H1 (cell line): ENCODE results near the gene C19orf85. TPM values are rescaled to one million over a fixed set of nuclear protein-coding genes. Genes with fewer than 3 reads are reported as not detected.

Source experiments
- CTCF ChIA-PET: fragments of 300-600 bp; sonication (Branson Sonifier 250); formaldehyde crosslinking; loops from one replicate; lab custom pipeline; 2021; ENCODE audit not compliant: partially characterized antibody; lab: Charles Lee
- POLR2A ChIA-PET: fragments of 300-600 bp; sonication (Branson Sonifier 250); formaldehyde crosslinking; loops from one replicate; lab custom pipeline; 2021; ENCODE audit warnings: inconsistent platforms; ENCODE audit not compliant: partially characterized antibody; lab: Charles Lee
- DNase-seq, 2 experiments: peaks; one replicate each; pipeline versions ENCODE4 v3.0.0 to v3.0.0-alpha.2; 2010 to 2022; ENCODE audit warnings: low spot score in 2 of 2, low read depth in 1 of 2, mixed read lengths in 1 of 2
- FAIRE-seq: peaks from 2 replicates; lab custom pipeline; 2011; peaks lifted over from hg19 to GRCh38; lab: Jason Lieb, UNC
- H2AFZ ChIP-seq: 2 replicates; pipeline ENCODE4 v1.8.1; 2012; ENCODE audit warnings: low read length, inconsistent platforms
- H2AK5ac ChIP-seq: 2 replicates; pipeline ENCODE4 v1.6.1; 2013; ENCODE audit warnings: low read depth, low read length
- H2BK120ac ChIP-seq: replicated peaks from 2 replicates; pipeline ENCODE3; 2013; ENCODE audit warnings: low read depth, low read length, inconsistent platforms
- H2BK12ac ChIP-seq: 2 replicates; pipeline ENCODE4 v1.6.1; 2013; ENCODE audit warnings: low read depth, low read length
- H2BK15ac ChIP-seq: 2 replicates; pipeline ENCODE4 v1.6.1; 2013; ENCODE audit warnings: low read length
- H2BK20ac ChIP-seq: 2 replicates; pipeline ENCODE4 v1.6.1; 2013; ENCODE audit warnings: low read length
- H2BK5ac ChIP-seq: 2 replicates; pipeline ENCODE4 v1.6.1; 2013; ENCODE audit warnings: low read depth, low read length
- H3K14ac ChIP-seq: 2 replicates; pipeline ENCODE4 v1.6.1; 2013; ENCODE audit warnings: inconsistent platforms; ENCODE audit not compliant: insufficient read length
- H3K18ac ChIP-seq: 2 replicates; pipeline ENCODE4 v1.6.1; 2013; ENCODE audit warnings: low read length; ENCODE audit errors: extremely low read depth
- H3K23ac ChIP-seq: 2 replicates; pipeline ENCODE4 v1.6.1; 2013; ENCODE audit warnings: inconsistent platforms; ENCODE audit not compliant: insufficient read length
- H3K23me2 ChIP-seq: 2 replicates; pipeline ENCODE4 v1.6.1; 2013; ENCODE audit warnings: low read depth, low read length
- H3K27ac ChIP-seq: 2 replicates; pipeline ENCODE4 v1.6.1; 2011; ENCODE audit warnings: low read depth, low read length, inconsistent platforms
- H3K27me3 ChIP-seq, 4 experiments: replicated peaks in 1 of 4; 1 replicate in 1 of 4; 2 replicates in 3 of 4; pipeline versions ENCODE4 v1.6.1 to v1.8.1; 2011 to 2013; ENCODE audit warnings: low read length in 3 of 4, mild to moderate bottlenecking in 3 of 4, inconsistent platforms in 2 of 4, mixed read lengths in 2 of 4, moderate library complexity in 1 of 4; ENCODE audit not compliant: control insufficient read depth in 3 of 4, insufficient read depth in 3 of 4; ENCODE audit errors: extremely low read depth in 1 of 4
- H3K36me3 ChIP-seq, 4 experiments: 2 replicates each; pipeline versions ENCODE4 v1.6.1 to v1.8.1; 2011 to 2013; ENCODE audit warnings: mild to moderate bottlenecking in 4 of 4, low read length in 3 of 4, moderate library complexity in 2 of 4, control low read depth in 1 of 4, inconsistent platforms in 1 of 4; ENCODE audit not compliant: insufficient read depth in 4 of 4, control insufficient read depth in 2 of 4
- H3K4ac ChIP-seq: replicated peaks from 2 replicates; pipeline ENCODE3; 2013; ENCODE audit warnings: low read length, low read depth, mixed read lengths, inconsistent platforms; ENCODE audit not compliant: insufficient read length
- H3K4me1 ChIP-seq, 4 experiments: replicated peaks in 1 of 4; 1 replicate in 1 of 4; 2 replicates in 3 of 4; pipeline versions ENCODE4 v1.6.1 to v1.8.1; 2011 to 2013; ENCODE audit warnings: low read length in 3 of 4, inconsistent platforms in 2 of 4, mixed read lengths in 1 of 4; ENCODE audit not compliant: insufficient read depth in 4 of 4, control insufficient read depth in 3 of 4
- H3K4me2 ChIP-seq, 2 experiments: 2 replicates each; pipeline versions ENCODE4 v1.6.1 to v1.8.1; 2011 to 2013; ENCODE audit warnings: low read depth in 2 of 2, low read length in 2 of 2, control low read depth in 1 of 2, inconsistent platforms in 1 of 2, mild to moderate bottlenecking in 1 of 2; ENCODE audit not compliant: insufficient read depth in 1 of 2
- H3K4me3 ChIP-seq, 4 experiments: fragments of 200-600, 300-600 bp in 1 of 4; sonication (generic), shearing (Covaris generic), sonication (Bioruptor Twin) in 1 of 4; 2 replicates each; pipeline versions ENCODE4 v1.5.1 to v1.8.1; 2011 to 2016; ENCODE audit warnings: low read length in 4 of 4, low read depth in 3 of 4, control low read depth in 2 of 4, inconsistent platforms in 2 of 4, mild to moderate bottlenecking in 2 of 4, mixed read lengths in 1 of 4, moderate library complexity in 1 of 4; ENCODE audit not compliant: insufficient read depth in 2 of 4; ENCODE audit errors: extremely low read depth in 1 of 4
- H3K56ac ChIP-seq: replicated peaks from 2 replicates; pipeline ENCODE3; 2013; ENCODE audit warnings: low read depth, mild to moderate bottlenecking, mixed read lengths, low read length, inconsistent platforms; ENCODE audit not compliant: insufficient read length
- H3K79me1 ChIP-seq: 2 replicates; pipeline ENCODE4 v1.6.1; 2013; ENCODE audit warnings: low read depth, low read length, control low read depth
- H3K79me2 ChIP-seq, 2 experiments: 2 replicates each; pipeline versions ENCODE4 v1.6.1 to v1.8.1; 2012 to 2013; ENCODE audit warnings: low read length in 2 of 2, mild to moderate bottlenecking in 2 of 2, inconsistent platforms in 1 of 2; ENCODE audit not compliant: insufficient read depth in 2 of 2, control insufficient read depth in 1 of 2
- H3K9ac ChIP-seq, 4 experiments: replicated peaks in 1 of 4; 1 replicate in 1 of 4; 2 replicates in 3 of 4; pipeline versions ENCODE4 v1.6.1 to v1.8.1; 2011 to 2013; ENCODE audit warnings: low read depth in 3 of 4, low read length in 3 of 4, control low read depth in 2 of 4, mild to moderate bottlenecking in 2 of 4, moderate library complexity in 2 of 4, inconsistent platforms in 1 of 4; ENCODE audit errors: extremely low read depth in 1 of 4
- H3K9me3 ChIP-seq, 2 experiments: 2 replicates each; pipeline versions ENCODE4 v1.6.1 to v1.8.1; 2012 to 2013; ENCODE audit warnings: mild to moderate bottlenecking in 2 of 2, moderate library complexity in 2 of 2, control low read depth in 1 of 2, inconsistent platforms in 1 of 2, low read depth in 1 of 2, low read length in 1 of 2, mixed read lengths in 1 of 2; ENCODE audit not compliant: insufficient read depth in 2 of 2
- H4K20me1 ChIP-seq, 2 experiments: replicated peaks in 1 of 2; 2 replicates each; pipeline versions ENCODE3 to v1.8.1; 2011 to 2013; ENCODE audit warnings: inconsistent platforms in 2 of 2, low read length in 2 of 2, mild to moderate bottlenecking in 1 of 2; ENCODE audit not compliant: insufficient read depth in 2 of 2, control insufficient read depth in 1 of 2
- H4K5ac ChIP-seq: 2 replicates; pipeline ENCODE4 v1.6.1; 2013; ENCODE audit warnings: low read length, low read depth, mixed read lengths, inconsistent platforms; ENCODE audit not compliant: insufficient read length
- H4K8ac ChIP-seq: 2 replicates; pipeline ENCODE4 v1.8.0; 2013; ENCODE audit warnings: mild to moderate bottlenecking, moderate library complexity, low read length, inconsistent platforms; ENCODE audit not compliant: insufficient read depth; ENCODE audit errors: extremely low read depth
- H4K91ac ChIP-seq: replicated peaks from 2 replicates; pipeline ENCODE3; 2013; ENCODE audit warnings: low read length, mixed read lengths, inconsistent platforms; ENCODE audit not compliant: insufficient read length
- CBX5 ChIP-seq: fragments of 300-800, 300-1000 bp; sonication (generic); IDR thresholded peaks from 2 replicates; pipeline ENCODE4 v1.7.1; 2016; ENCODE audit warnings: antibody characterized with exemption, low read length, low read depth
- EP300 ChIP-seq, 2 experiments: IDR thresholded peaks; 1 replicate in 1 of 2; 2 replicates in 1 of 2; pipeline ENCODE4 v1.6.1; 2011 to 2012; ENCODE audit warnings: low read depth in 2 of 2, low read length in 2 of 2, mild to moderate bottlenecking in 2 of 2, borderline replicate concordance in 1 of 2, inconsistent platforms in 1 of 2, moderate library complexity in 1 of 2
- GABPA ChIP-seq: IDR thresholded peaks from 2 replicates; pipeline ENCODE4 v1.6.1; 2011; ENCODE audit warnings: mild to moderate bottlenecking, low read length, moderate library complexity, borderline replicate concordance; ENCODE audit not compliant: insufficient read depth
- KDM4A ChIP-seq: IDR thresholded peaks from one replicate; pipeline ENCODE4 v1.7.1; 2012; ENCODE audit warnings: low read depth, mild to moderate bottlenecking, moderate library complexity, low read length, inconsistent platforms; ENCODE audit not compliant: severe bottlenecking
- RXRA ChIP-seq: IDR thresholded peaks from 2 replicates; pipeline ENCODE4 v1.6.1; 2011; ENCODE audit warnings: low read depth, mild to moderate bottlenecking, low read length, moderate library complexity; ENCODE audit not compliant: insufficient read depth
- SIRT6 ChIP-seq: IDR thresholded peaks from one replicate; pipeline ENCODE4 v1.7.1; 2012; ENCODE audit warnings: low read length, inconsistent platforms
- SP1 ChIP-seq: IDR thresholded peaks from 2 replicates; pipeline ENCODE4 v1.6.1; 2011; ENCODE audit warnings: low read depth, low read length
- TAF1 ChIP-seq: IDR thresholded peaks from 2 replicates; pipeline ENCODE4 v1.6.1; 2011; ENCODE audit warnings: mild to moderate bottlenecking, low read depth, low read length
- YY1 ChIP-seq: IDR thresholded peaks from 2 replicates; pipeline ENCODE4 v1.6.1; 2011; ENCODE audit warnings: low read depth, mild to moderate bottlenecking, low read length
- WGBS, 2 experiments: shearing (Covaris generic) in 1 of 2; methylation state at CpG; one replicate each; pipeline versions ENCODE4 v1.1.6 to v1.1.7; 2013 to 2015; ENCODE audit warnings: low lambda C conversion rate in 2 of 2, mixed read lengths in 2 of 2, inconsistent platforms in 1 of 2, low coverage in 1 of 2, missing lambda C conversion rate in 1 of 2; ENCODE audit not compliant: insufficient replicate concordance in 2 of 2, insufficient coverage in 1 of 2, insufficient read length in 1 of 2; ENCODE audit errors: extremely low coverage in 1 of 2, missing lambda C conversion rate in 1 of 2; 5-methylcytosine and 5-hydroxymethylcytosine counted together
- polyA plus RNA-seq, 7 experiments: library from polyadenylated mRNA; depleted of rRNA in 3 of 7; stranded (reverse) in 5 of 7; unstranded in 2 of 7; fragments of >200 nt in 5 of 7; fragments of 200-250 nt in 2 of 7; gene quantifications; 1 replicate in 5 of 7; 2 replicates in 1 of 7; 4 replicates in 1 of 7; pipeline versions ENCODE4 v1.2.1 to v1.2.3, GENCODE V29; 2011 to 2013; ENCODE audit warnings: missing spikeins in 2 of 7, mixed read lengths in 2 of 7
- total RNA-seq: library from RNA; stranded (reverse); fragmentation: NEBNext Ultra II Directional; extraction: Animal tissue kit (Norgen Biotek cat#: 25700); gene quantifications from 2 replicates; pipeline ENCODE4 v1.2.1, GENCODE V29; 2021

C19orf85 gene
- total and polyA plus RNA-seq, 2 of the 8 experiments (the other 6 are each of a cell fraction or from before 2014, with no cell fraction given): 2.2 to 3.2 TPM

- WGBS, 2 experiments: 77% methylated on average over 16 of the region's 16 CpGs; no CpG with 5 or more reads in 1 of the 2 experiments
- Histone ChIP-seq H3K9me3 (no peaks in the 10 kb centered on the region), H3K79me2 (peaks cover 0 to 13% of the 10 kb centered on the region in 2 experiments; a peak in 2 of 4 replicates), H3K4me2 (peak overlapping the region; percentile 61 to 64), H2AFZ (no peak overlapping the region), H3K79me1 (peaks cover 13% of the 10 kb centered on the region), H3K4me1 (peaks cover 2 to 22% (median 15%) of the 10 kb centered on the region in 4 experiments), H3K14ac (no peak overlapping the region), H2AK5ac (no peak overlapping the region), H4K20me1 (peaks cover 2 to 6% of the 10 kb centered on the region in 2 experiments), H4K91ac (no peak overlapping the region), H3K4me3 (peak overlapping the region; percentile 58 to 81 (median 74)), H3K27me3 (no peaks in the 10 kb centered on the region), H4K5ac (no peak overlapping the region), H3K18ac (no peak overlapping the region), H3K27ac (no peak overlapping the region), H3K9ac (no peak overlapping the region), H3K23ac (no peak overlapping the region), H3K4ac (no peak overlapping the region), H2BK120ac (no peak overlapping the region), H2BK5ac (no peak overlapping the region), H3K56ac (no peak overlapping the region), H3K23me2 (peaks cover 1% of the 10 kb centered on the region; the same call in 1 of the 2 replicates), H2BK20ac (no peak overlapping the region), H2BK12ac (no peak overlapping the region), H2BK15ac (no peak overlapping the region), H4K8ac (no peak overlapping the region; the same call in none of the 2 replicates), H3K36me3 (peaks cover 0 to 5% (median 0%) of the 10 kb centered on the region in 4 experiments; a peak in 2 of 8 replicates)
- no peak for FAIRE-seq
- CTCF ChIA-PET: interaction anchor here (0.6 to 1.7 kb wide), 6 partner anchors 8 to 1286 kb away, joined by 3 to 7 read pairs (median 4); no protein-coding TSS in a partner anchor
- POLR2A ChIA-PET: interaction anchor here (0.7 to 1.6 kb wide), 7 partner anchors 11 to 147 kb away, joined by 3 to 7 read pairs (median 4); partner anchors contain the start of genes SSC5D and ZNF628
- DNase-seq: no peak
- TF ChIP-seq SIRT6 (no peak), TAF1 (no peak), RXRA (no peak), GABPA (no peak), YY1 (no peak), KDM4A (no peak), EP300 (IDR thresholded peaks at IDR 0.05; ENCODE audit: borderline replicate concordance in 1 of 2, low read depth in 2 of 2, low read length in 2 of 2) (no peak), CBX5 (no peak), SP1 (no peak)
Measured at GRCh38 chr19:55459950-55460657, 4.4 kb downstream of the C19orf85 start.
